Effector memory CD4-positive, alpha-beta T cell (primary cell): Measurements from ENCODE around the gene PTPRE.
"Not testable (repeated sequence)": the region's sequence is repeated elsewhere in the genome, so short reads cannot be mapped to it uniquely, and the experiment has no call there.

ENCODE experiments used
- DNase-seq, 3 donors: peaks; one replicate each; pipeline ENCODE4 v3.0.0-alpha.2; 2020
- H3K27ac ChIP-seq: 2 replicates; pipeline ENCODE4 v1.7.0; 2013; ENCODE audit warnings: mild to moderate bottlenecking, low read length, moderate library complexity; ENCODE audit not compliant: insufficient read depth, poor library complexity, severe bottlenecking
- H3K27me3 ChIP-seq: replicated peaks from 2 replicates; pipeline ENCODE4 v1.7.0; 2013; ENCODE audit warnings: mild to moderate bottlenecking, low read length; ENCODE audit not compliant: insufficient read depth, control insufficient read depth, poor library complexity, severe bottlenecking
- H3K36me3 ChIP-seq: 2 replicates; pipeline ENCODE4 v1.7.0; 2013; ENCODE audit warnings: mild to moderate bottlenecking, low read length, moderate library complexity; ENCODE audit not compliant: control insufficient read depth, insufficient read depth
- H3K4me1 ChIP-seq: 2 replicates; pipeline ENCODE4 v1.7.0; 2013; ENCODE audit warnings: low read length, mild to moderate bottlenecking; ENCODE audit not compliant: control insufficient read depth, insufficient read depth, poor library complexity, severe bottlenecking
- H3K4me3 ChIP-seq: 2 replicates; pipeline ENCODE4 v1.7.0; 2013; ENCODE audit warnings: low read length, low read depth, mild to moderate bottlenecking; ENCODE audit not compliant: insufficient read depth, poor library complexity, severe bottlenecking
- H3K9me3 ChIP-seq: 2 replicates; pipeline ENCODE4 v1.7.0; 2013; ENCODE audit warnings: mild to moderate bottlenecking, low read length, moderate library complexity; ENCODE audit not compliant: control insufficient read depth

PTPRE gene

GRCh38 chr10:128084991-128085390 lies 178.1 kb downstream of the PTPRE start:
- peaks cover 30% of the 10 kb centered on the region for H3K36me3 ChIP-seq
- H3K9me3 ChIP-seq: no peaks in the 10 kb centered on the region
- H3K4me1 ChIP-seq: no peaks in the 10 kb centered on the region
- no peak for DNase-seq
- H3K27me3 ChIP-seq: no peaks in the 10 kb centered on the region
- H3K27ac ChIP-seq: no peak overlapping the region
- no peak overlapping the region for H3K4me3 ChIP-seq

GRCh38 chr10:128086003-128086863 lies 179.3 kb downstream of the PTPRE start:
- no peak for DNase-seq
- peaks cover 21% of the 10 kb centered on the region for H3K36me3 ChIP-seq
- H3K27ac ChIP-seq: no peak overlapping the region
- H3K4me3 ChIP-seq: no peak overlapping the region
- no peaks in the 10 kb centered on the region for H3K27me3 ChIP-seq
- no peaks in the 10 kb centered on the region for H3K4me1 ChIP-seq
- no peaks in the 10 kb centered on the region for H3K9me3 ChIP-seq

GRCh38 chr10:128087146-128087883 lies 180.4 kb downstream of the PTPRE start:
- Histone ChIP-seq H3K27ac (no peak overlapping the region), H3K9me3 (no peaks in the 10 kb centered on the region), H3K4me1 (no peaks in the 10 kb centered on the region), H3K27me3 (no peaks in the 10 kb centered on the region), H3K4me3 (no peak overlapping the region), H3K36me3 (peaks cover 17% of the 10 kb centered on the region)
- DNase-seq: no peak

DNA sequence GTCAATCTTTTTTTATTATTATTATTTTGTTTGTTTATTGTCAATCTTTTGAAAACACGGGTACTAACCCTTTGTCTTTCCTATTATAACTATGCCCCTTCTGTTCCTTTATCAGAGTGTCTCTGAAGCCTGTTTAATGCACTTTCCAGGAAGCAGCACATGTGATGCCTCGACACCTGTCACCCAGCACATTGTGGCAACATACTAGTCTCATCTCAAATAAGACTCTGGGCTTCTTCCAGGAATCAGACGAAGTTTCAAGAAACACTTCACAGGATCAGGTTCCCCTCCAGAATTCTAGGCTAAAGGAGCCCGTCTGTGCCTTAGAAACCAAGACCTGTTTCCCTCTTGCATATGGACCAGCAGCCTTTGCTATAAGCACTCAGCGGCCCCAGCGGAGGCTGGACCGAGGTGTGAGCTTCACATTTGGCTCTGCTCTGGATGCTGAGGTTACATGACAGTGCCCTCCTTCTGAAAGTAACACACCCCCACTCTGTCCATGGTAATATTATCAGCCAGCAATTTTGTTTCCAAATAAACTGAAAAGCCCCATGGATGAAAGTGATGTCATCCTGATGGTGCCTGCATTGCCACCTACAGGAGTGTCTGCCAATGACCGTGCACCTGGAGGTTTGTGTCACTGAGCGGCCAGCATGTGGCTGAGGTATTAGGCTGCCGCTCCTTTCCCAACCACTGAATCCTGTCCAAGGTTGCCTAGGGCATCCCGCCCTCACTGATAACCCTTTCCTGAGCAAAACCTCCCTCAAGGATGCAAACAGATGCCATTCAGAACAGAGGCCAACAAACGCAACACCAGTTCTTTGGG lies 181.2 kb downstream of the PTPRE start:
- Histone ChIP-seq H3K4me3 (no peak overlapping the region), H3K36me3 (peaks cover 17% of the 10 kb centered on the region), H3K27ac (no peak overlapping the region), H3K27me3 (no peaks in the 10 kb centered on the region), H3K9me3 (no peaks in the 10 kb centered on the region), H3K4me1 (no peaks in the 10 kb centered on the region)
- no peak for DNase-seq

DNA sequence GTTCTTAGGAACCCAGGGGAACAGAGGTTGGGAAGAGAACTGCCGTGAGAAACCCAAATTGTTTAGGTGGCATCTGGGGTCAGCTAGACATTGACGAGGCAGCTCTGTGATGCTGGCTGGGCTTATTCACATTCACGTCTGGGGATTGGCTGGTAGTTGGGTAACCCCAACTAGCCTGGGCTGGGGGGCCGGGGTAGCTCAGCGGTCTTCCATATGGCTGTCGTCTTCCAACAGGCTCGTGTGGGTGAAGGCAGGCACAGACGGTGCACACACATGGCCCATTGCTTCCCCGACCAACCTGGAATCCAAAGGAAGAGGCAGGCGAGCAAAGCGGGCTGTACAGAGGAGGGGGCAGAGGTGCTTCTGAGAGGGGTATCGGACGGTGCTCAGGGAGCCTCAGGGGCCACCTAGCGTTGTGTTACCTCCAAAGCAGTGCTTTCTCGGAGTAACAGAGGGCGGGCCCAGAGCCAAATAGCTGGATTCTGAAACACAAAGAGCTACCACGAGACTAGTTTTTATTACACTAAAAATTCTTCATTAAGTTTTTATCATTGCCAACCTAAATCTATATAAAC lies 184.8 kb downstream of the PTPRE start:
- no peak for DNase-seq
- Histone ChIP-seq H3K27ac (no peak overlapping the region), H3K9me3 (no peaks in the 10 kb centered on the region), H3K4me3 (no peak overlapping the region), H3K27me3 (no peaks in the 10 kb centered on the region), H3K36me3 (no peaks in the 10 kb centered on the region), H3K4me1 (peaks cover 11% of the 10 kb centered on the region)

DNA sequence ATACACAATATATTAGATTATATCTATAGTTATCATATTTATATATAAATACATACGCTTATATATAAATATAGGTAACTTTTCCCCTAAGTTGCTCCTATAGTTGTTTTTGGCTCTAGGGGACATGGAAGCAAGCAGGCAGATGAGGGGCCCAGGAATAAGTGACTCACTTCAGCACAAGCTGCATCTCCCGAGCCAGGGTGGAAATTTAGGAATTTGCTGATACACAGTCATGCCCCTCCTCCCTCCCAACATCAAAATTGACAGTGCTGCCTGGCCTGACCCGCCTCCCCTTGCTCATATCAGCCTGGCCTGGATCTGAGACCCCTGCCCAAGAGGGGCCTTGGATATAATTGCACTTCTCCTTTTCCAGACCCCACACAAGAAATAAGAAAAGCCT lies 185.6 kb downstream of the PTPRE start:
- H3K4me1 ChIP-seq: peaks cover 11% of the 10 kb centered on the region

GRCh38 chr10:128094596-128094995 lies 187.7 kb downstream of the PTPRE start:
- peaks cover 11% of the 10 kb centered on the region for H3K4me1 ChIP-seq
- H3K27me3 ChIP-seq, H3K9me3 ChIP-seq, DNase-seq, H3K4me3 ChIP-seq, H3K27ac ChIP-seq, H3K36me3 ChIP-seq: not testable (repeated sequence)

More for the DNA sequence above, 185.6 kb downstream of the PTPRE start:
- no peaks in the 10 kb centered on the region for H3K9me3 ChIP-seq
- no peaks in the 10 kb centered on the region for H3K27me3 ChIP-seq
- no peak for DNase-seq
- no peak overlapping the region for H3K27ac ChIP-seq
- H3K36me3 ChIP-seq: no peaks in the 10 kb centered on the region
- H3K4me3 ChIP-seq: no peak overlapping the region

DNA sequence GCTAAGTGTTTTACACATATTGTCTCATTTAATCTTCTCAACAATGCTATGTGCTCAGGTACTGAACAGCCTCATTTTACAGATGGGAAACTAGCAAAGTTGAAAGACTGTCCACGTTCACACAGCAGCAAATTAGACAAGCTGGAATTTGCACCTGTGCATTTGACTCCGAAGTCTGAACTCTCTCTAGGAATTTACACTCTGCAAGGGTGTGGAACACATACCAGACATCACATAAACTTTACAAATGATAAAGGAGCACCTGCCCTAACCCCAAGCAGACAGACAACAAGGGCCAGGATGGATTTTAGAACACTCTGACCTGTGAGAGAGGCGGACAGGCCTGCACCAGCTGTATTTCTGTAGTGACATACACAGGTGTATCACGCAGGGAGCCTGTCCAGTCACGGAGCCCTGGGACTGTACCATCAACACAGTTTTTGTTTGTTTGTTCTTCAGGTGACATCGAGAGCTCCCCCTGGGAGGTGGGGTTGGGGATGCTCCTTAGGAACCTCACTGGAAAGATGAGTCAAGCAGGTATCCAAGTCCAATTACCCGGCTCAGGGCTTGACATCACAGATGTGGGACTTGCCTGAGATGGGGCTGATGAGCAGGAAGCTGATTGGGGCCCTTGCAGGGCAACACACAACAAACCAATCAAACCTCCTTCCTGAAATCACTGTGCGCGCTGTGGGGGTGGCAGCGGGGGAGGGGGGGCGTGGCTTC lies 188.3 kb downstream of the PTPRE start:
- Histone ChIP-seq H3K36me3 (no peaks in the 10 kb centered on the region), H3K27ac (no peak overlapping the region), H3K4me3 (no peak overlapping the region), H3K4me1 (peaks cover 11% of the 10 kb centered on the region), H3K9me3 (no peaks in the 10 kb centered on the region), H3K27me3 (no peaks in the 10 kb centered on the region)
- peak in 2 of 3 donors; percentile 36 to 46 for DNase-seq

GRCh38 chr10:128095753-128096469 lies 189.0 kb downstream of the PTPRE start:
- no peak overlapping the region for H3K4me3 ChIP-seq
- H3K36me3 ChIP-seq: no peaks in the 10 kb centered on the region
- H3K4me1 ChIP-seq: peaks cover 11% of the 10 kb centered on the region
- no peak for DNase-seq
- no peaks in the 10 kb centered on the region for H3K9me3 ChIP-seq
- no peaks in the 10 kb centered on the region for H3K27me3 ChIP-seq
- H3K27ac ChIP-seq: no peak overlapping the region
